DND-41 (cell line): Measurements from ENCODE around the gene CAD.

Source experiments
- EZH2 ChIP-seq: IDR thresholded peaks from 3 replicates; pipeline ENCODE4 v1.6.1; 2012; ENCODE audit warnings: borderline replicate concordance, low read depth, mild to moderate bottlenecking, moderate library complexity, low read length, inconsistent platforms; ENCODE audit not compliant: severe bottlenecking
- TF ChIP-seq, protein P1 (sequence below): IDR thresholded peaks from 2 replicates; pipeline ENCODE4 v1.5.1; 2012; ENCODE audit warnings: borderline replicate concordance, low read length, moderate library complexity, mild to moderate bottlenecking; ENCODE audit not compliant: poor library complexity, severe bottlenecking; ENCODE audit errors: extremely low read depth

GRCh38 chr2:27281855-27282559 lies 64.8 kb downstream of the CAD start, which contains the start of gene TRIM54:
- TF ChIP-seq EZH2: no peak
- TF ChIP-seq, protein P1, sequence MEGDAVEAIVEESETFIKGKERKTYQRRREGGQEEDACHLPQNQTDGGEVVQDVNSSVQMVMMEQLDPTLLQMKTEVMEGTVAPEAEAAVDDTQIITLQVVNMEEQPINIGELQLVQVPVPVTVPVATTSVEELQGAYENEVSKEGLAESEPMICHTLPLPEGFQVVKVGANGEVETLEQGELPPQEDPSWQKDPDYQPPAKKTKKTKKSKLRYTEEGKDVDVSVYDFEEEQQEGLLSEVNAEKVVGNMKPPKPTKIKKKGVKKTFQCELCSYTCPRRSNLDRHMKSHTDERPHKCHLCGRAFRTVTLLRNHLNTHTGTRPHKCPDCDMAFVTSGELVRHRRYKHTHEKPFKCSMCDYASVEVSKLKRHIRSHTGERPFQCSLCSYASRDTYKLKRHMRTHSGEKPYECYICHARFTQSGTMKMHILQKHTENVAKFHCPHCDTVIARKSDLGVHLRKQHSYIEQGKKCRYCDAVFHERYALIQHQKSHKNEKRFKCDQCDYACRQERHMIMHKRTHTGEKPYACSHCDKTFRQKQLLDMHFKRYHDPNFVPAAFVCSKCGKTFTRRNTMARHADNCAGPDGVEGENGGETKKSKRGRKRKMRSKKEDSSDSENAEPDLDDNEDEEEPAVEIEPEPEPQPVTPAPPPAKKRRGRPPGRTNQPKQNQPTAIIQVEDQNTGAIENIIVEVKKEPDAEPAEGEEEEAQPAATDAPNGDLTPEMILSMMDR: no peak
